ENCODE results near the gene GPD2.

GRCh38 chr2:156511122-156511521 is 74.9 kb downstream of the GPD2 start:
- TF ChIP-seq POLR2AphosphoS5 (IDR thresholded peaks at IDR 0.05; ENCODE audit: low read depth, low read length) (no peak), POLR2A (IDR thresholded peaks at IDR 0.05; ENCODE audit: low read depth, low read length) (no peak), TAF1 (IDR thresholded peaks at IDR 0.05; ENCODE audit: low read depth, low read length) (no peak), SPI1 (IDR thresholded peaks at IDR 0.05; ENCODE audit: low read depth, low read length) (no peak)
